GM12873 (cell line): ENCODE results near the gene ABCC8.

Experiments
- TF ChIP-seq, protein P1 (sequence below): IDR thresholded peaks from 2 replicates; pipeline ENCODE4 v1.5.1; 2012; ENCODE audit warnings: low read depth, mild to moderate bottlenecking, moderate library complexity, low read length, control low read depth; ENCODE audit not compliant: insufficient read depth; ENCODE audit errors: missing control alignments

The ABCC8 gene

GRCh38 chr11:17366495-17366894 lies 110.2 kb downstream of the ABCC8 start:
- TF ChIP-seq, protein P1, sequence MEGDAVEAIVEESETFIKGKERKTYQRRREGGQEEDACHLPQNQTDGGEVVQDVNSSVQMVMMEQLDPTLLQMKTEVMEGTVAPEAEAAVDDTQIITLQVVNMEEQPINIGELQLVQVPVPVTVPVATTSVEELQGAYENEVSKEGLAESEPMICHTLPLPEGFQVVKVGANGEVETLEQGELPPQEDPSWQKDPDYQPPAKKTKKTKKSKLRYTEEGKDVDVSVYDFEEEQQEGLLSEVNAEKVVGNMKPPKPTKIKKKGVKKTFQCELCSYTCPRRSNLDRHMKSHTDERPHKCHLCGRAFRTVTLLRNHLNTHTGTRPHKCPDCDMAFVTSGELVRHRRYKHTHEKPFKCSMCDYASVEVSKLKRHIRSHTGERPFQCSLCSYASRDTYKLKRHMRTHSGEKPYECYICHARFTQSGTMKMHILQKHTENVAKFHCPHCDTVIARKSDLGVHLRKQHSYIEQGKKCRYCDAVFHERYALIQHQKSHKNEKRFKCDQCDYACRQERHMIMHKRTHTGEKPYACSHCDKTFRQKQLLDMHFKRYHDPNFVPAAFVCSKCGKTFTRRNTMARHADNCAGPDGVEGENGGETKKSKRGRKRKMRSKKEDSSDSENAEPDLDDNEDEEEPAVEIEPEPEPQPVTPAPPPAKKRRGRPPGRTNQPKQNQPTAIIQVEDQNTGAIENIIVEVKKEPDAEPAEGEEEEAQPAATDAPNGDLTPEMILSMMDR = no peak

DNA sequence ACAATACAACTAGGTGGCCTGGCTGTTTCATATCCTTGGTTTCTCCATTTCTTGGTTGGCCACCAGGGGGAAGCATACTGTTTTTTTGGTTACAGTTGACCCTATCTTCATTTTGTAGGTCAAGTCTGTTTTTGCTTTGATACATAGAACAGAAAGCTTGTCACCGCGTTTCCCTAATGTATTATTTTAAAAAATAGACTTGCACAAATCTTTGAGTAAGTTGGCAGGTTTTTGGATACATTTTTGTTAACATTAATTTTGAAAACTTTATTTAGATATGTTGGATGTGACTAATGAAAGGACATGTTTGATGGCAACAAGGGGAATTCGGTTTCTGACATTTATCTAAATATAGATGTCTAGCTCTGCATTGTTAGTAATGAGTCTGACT lies 122.0 kb downstream of the ABCC8 start:
- TF ChIP-seq, protein P1 = peak; percentile 69

GRCh38 chr11:17353821-17354600 lies 122.6 kb downstream of the ABCC8 start:
- TF ChIP-seq, protein P1 = no peak

DNA sequence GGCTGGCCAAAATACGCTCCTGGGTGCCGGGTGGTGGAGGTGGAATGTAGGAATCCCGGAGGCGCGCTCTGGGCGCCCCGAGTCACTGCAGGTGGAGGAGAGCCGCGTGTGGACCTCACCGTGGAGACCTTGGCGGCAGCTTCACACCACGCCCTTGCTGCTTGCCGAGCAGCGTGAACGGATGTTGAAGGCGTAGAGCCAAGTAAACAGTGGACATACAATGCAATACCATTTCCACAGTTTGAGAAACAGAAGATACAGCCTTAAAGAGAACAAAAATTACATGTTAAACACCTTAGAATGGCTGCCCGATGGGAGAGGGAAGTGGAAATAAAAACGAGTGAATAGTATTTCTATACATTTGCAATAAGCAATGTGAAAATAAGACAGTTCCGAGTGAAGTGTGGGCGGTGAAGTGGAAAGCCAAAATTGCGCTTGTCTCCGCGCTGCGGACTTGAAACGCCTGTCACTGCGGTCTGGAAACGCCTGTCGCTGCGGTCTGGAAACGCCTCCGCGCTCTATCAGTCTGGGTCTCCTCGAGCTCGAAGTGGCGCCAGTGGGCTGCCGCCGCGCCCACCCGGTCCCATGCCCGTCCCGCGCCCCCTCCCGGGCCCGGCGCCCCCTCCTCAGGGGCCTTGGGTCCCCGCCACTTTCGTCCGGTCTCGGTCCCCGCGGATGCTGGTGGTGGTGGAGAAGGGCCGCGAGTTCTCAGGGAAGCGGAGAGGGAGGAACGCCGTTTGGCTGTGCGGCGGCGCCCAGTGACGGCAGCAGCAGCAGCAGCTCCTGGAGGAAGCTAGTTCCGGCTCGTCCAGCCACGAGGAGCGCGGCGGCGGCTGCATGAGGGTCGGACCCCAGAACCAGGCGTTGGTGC lies 123.5 kb downstream of the ABCC8 start:
- TF ChIP-seq, protein P1 = no peak

- TF ChIP-seq, protein P1 = no peak
These were observed 125.0 kb downstream of the ABCC8 start, which contains the start of gene NCR3LG1 for GRCh38 chr11:17351510-17352176. TSS of gene NCR3LG1 (plus strand) at chr11:17351800. CDS start at chr11:17351970, 170 bp downstream.

- TF ChIP-seq, protein P1 = peak; percentile 15
These were observed 125.5 kb downstream of the ABCC8 start for GRCh38 chr11:17351172-17351509.
